Loucy (cell line): ENCODE results near the gene CTBP2.

Source experiments
- H2AFZ ChIP-seq: fragments of 200-600 bp; sonication (generic); 2 replicates; pipeline ENCODE4 v1.6.0; 2016; ENCODE audit warnings: antibody characterized with exemption, mild to moderate bottlenecking, low read length, moderate library complexity
- H3F3A ChIP-seq: fragments of 200-600 bp; 2 replicates; pipeline ENCODE4 v1.6.0; 2016; ENCODE audit warnings: antibody characterized with exemption, low read depth, mild to moderate bottlenecking
- H3K27me3 ChIP-seq: fragments of 200-600 bp; sonication (generic); 2 replicates; pipeline ENCODE4 v1.6.1; 2014; ENCODE audit warnings: low read length, mild to moderate bottlenecking; ENCODE audit not compliant: insufficient read depth, poor library complexity, severe bottlenecking
- H3K36me3 ChIP-seq: fragments of 200-600 bp; sonication (generic); 2 replicates; pipeline ENCODE4 v1.6.1; 2016; ENCODE audit warnings: low read length; ENCODE audit not compliant: insufficient read depth
- H3K4me1 ChIP-seq: fragments of 200-600 bp; sonication (generic); 2 replicates; pipeline ENCODE4 v1.5.1; 2014; ENCODE audit warnings: low read length, mild to moderate bottlenecking; ENCODE audit not compliant: insufficient read depth, poor library complexity, severe bottlenecking
- H3K4me2 ChIP-seq: fragments of 200-600 bp; sonication (generic); 2 replicates; pipeline ENCODE4 v1.6.0; 2014; ENCODE audit warnings: antibody characterized with exemption, low read length, low read depth, mild to moderate bottlenecking; ENCODE audit not compliant: poor library complexity, severe bottlenecking
- H3K4me3 ChIP-seq: fragments of 200-600 bp; sonication (generic); 2 replicates; pipeline ENCODE4 v1.5.1; 2014; ENCODE audit warnings: low read length, mild to moderate bottlenecking, mixed read lengths; ENCODE audit not compliant: poor library complexity, severe bottlenecking
- H3K79me2 ChIP-seq: fragments of 200-600 bp; sonication (generic); 2 replicates; pipeline ENCODE4 v1.6.1; 2014; ENCODE audit warnings: low read length; ENCODE audit not compliant: insufficient read depth
- H3K9ac ChIP-seq: fragments of 200-600 bp; sonication (generic); 2 replicates; pipeline ENCODE4 v1.6.0; 2014; ENCODE audit warnings: mild to moderate bottlenecking, low read depth, low read length, moderate library complexity; ENCODE audit not compliant: poor library complexity, severe bottlenecking
- H3K9me2 ChIP-seq: fragments of 200-600 bp; sonication (generic); replicated peaks from 2 replicates; pipeline ENCODE4 v1.6.1; 2016; ENCODE audit warnings: low read depth, low read length, mixed read lengths
- H3K9me3 ChIP-seq: fragments of 200-600 bp; sonication (generic); 2 replicates; pipeline ENCODE4 v1.6.1; 2014; ENCODE audit warnings: mild to moderate bottlenecking, antibody characterized with exemption, low read length, low read depth; ENCODE audit not compliant: insufficient read depth
- H4K20me1 ChIP-seq: fragments of 200-600 bp; sonication (generic); 2 replicates; pipeline ENCODE4 v1.6.0; 2014; ENCODE audit warnings: antibody characterized with exemption, low read length, mild to moderate bottlenecking; ENCODE audit not compliant: insufficient read depth, poor library complexity, severe bottlenecking
- EZH2phosphoT487 ChIP-seq: fragments of 200-600 bp; IDR thresholded peaks from 2 replicates; pipeline ENCODE4 v1.6.1; 2018; ENCODE audit warnings: antibody characterized with exemption, mild to moderate bottlenecking, moderate library complexity, borderline replicate concordance
- TF ChIP-seq, protein P1 (sequence below): fragments of 200-600 bp; sonication (generic); conservative IDR thresholded peaks from 2 replicates; pipeline ENCODE4 v1.5.1; 2014; ENCODE audit warnings: mild to moderate bottlenecking, antibody characterized with exemption, low read length

CTBP2 gene

DNA sequence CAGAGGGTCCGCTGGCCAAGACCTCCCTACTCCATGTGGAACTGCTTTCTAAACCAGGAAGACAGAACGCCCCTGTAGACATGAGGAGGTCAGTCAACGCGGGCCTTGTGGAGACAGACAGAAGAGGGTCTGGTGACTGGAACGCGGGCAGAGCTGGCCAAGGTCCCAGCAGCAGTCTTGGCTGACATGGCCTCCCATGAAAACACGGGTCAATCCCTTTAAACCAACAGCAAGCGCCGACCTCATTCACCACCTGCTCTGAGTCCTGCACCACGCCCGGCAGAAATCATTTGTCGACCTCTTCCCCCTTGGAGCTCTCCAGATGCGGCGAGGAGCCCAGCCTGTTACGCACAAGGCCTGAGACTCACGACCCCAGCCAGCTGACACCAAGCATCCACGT is 140.0 kb downstream of the CTBP2 start:
- Histone ChIP-seq H4K20me1 (no peaks in the 10 kb centered on the region), H3K9me2 (no peaks in the 10 kb centered on the region), H3K4me1 (no peaks in the 10 kb centered on the region), H3K27me3 (no peaks in the 10 kb centered on the region), H3K4me3 (no peak overlapping the region), H3F3A (no peaks in the 10 kb centered on the region), H3K9me3 (no peaks in the 10 kb centered on the region), H3K79me2 (no peaks in the 10 kb centered on the region), H2AFZ (no peak overlapping the region), H3K9ac (no peak overlapping the region), H3K36me3 (no peaks in the 10 kb centered on the region), H3K4me2 (no peak overlapping the region)
- TF ChIP-seq, protein P1, sequence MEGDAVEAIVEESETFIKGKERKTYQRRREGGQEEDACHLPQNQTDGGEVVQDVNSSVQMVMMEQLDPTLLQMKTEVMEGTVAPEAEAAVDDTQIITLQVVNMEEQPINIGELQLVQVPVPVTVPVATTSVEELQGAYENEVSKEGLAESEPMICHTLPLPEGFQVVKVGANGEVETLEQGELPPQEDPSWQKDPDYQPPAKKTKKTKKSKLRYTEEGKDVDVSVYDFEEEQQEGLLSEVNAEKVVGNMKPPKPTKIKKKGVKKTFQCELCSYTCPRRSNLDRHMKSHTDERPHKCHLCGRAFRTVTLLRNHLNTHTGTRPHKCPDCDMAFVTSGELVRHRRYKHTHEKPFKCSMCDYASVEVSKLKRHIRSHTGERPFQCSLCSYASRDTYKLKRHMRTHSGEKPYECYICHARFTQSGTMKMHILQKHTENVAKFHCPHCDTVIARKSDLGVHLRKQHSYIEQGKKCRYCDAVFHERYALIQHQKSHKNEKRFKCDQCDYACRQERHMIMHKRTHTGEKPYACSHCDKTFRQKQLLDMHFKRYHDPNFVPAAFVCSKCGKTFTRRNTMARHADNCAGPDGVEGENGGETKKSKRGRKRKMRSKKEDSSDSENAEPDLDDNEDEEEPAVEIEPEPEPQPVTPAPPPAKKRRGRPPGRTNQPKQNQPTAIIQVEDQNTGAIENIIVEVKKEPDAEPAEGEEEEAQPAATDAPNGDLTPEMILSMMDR, result no peak
- no peak for TF ChIP-seq EZH2phosphoT487

DNA sequence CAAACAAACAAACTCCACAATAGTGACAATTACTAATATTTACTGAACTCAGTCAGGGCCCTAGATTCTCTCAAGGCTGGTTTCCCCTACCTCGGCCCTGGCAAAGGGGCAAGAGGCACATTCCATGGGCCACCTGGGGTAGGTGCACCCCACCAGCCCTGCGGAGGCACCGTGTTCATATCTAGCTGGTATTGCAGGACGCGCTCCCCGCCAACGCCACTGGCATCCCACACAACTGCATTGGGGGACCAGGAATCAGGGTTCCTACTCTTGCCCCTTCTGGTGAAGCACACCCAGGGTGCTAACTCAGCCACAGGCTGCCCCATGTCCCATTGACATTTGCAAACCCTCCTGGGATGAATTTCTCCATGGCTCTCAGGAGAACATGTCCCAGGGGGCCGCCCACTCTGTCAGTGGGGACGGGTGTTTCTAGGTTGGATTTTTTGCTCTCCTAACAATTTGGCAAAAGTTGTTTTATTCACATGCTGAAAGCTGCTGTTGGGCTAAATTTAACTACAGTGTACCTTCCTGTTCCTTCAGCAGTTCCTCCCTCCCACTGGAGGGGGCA is 141.7 kb downstream of the CTBP2 start:
- Histone ChIP-seq H3K36me3 (no peaks in the 10 kb centered on the region), H3K27me3 (no peaks in the 10 kb centered on the region)

DNA sequence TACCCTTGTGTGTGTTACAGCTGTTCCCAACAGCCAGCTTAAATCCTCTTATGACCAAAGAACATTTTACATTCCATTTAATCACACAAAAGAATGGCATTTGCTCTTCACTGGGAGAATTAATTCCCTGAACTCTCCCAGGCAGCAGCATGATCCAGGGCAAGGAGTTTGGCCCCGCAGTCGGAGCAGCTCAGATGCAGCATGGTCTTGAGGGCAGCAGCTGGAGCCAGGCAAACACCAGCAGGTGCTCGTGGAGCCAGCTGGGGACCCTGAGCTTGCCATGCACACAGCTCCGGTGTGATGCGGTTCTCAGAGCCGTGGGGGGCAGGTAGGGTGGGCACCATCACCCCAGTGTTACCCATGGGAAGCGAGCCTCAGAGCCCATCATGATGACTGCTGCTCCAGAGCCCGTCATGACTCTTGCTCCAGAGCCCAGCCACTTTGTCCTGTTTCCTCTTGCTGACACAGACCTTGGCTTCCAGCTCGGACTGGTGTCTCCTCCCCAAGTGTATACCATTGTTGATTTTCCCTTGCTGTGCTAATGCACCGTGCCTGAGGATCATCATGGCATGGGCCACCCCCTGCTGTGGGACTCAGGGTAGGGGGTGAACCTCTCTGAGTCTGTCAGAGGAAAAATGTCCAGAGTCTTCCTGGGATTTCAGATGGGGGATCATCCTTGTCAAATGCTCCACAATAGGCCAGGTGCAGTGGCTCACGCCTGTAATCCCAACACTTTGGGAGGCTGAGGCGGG is 142.6 kb downstream of the CTBP2 start:
- no peaks in the 10 kb centered on the region for H3K36me3 ChIP-seq
- no peaks in the 10 kb centered on the region for H4K20me1 ChIP-seq
- no peak for TF ChIP-seq EZH2phosphoT487
- TF ChIP-seq, protein P1, result no peak

More for the DNA sequence above, 141.7 kb downstream of the CTBP2 start:
- no peak overlapping the region for H2AFZ ChIP-seq
- H3K4me3 ChIP-seq, result no peak overlapping the region
- TF ChIP-seq EZH2phosphoT487, result no peak
- TF ChIP-seq, protein P1, result no peak
- H3F3A ChIP-seq, result no peaks in the 10 kb centered on the region
- no peaks in the 10 kb centered on the region for H4K20me1 ChIP-seq
- no peaks in the 10 kb centered on the region for H3K4me1 ChIP-seq
- H3K9me3 ChIP-seq, result no peaks in the 10 kb centered on the region
- H3K9me2 ChIP-seq, result no peaks in the 10 kb centered on the region
- no peaks in the 10 kb centered on the region for H3K79me2 ChIP-seq
- H3K4me2 ChIP-seq, result no peak overlapping the region
- no peak overlapping the region for H3K9ac ChIP-seq

More for the DNA sequence above, 142.6 kb downstream of the CTBP2 start:
- H3K4me2 ChIP-seq, result no peak overlapping the region
- no peaks in the 10 kb centered on the region for H3K9me2 ChIP-seq
- no peak overlapping the region for H3K9ac ChIP-seq
- H3K79me2 ChIP-seq, result no peaks in the 10 kb centered on the region
- H3K4me1 ChIP-seq, result no peaks in the 10 kb centered on the region
- H3K27me3 ChIP-seq, result no peaks in the 10 kb centered on the region
- H2AFZ ChIP-seq, result no peak overlapping the region
- H3K9me3 ChIP-seq, result no peaks in the 10 kb centered on the region
- no peaks in the 10 kb centered on the region for H3F3A ChIP-seq
- no peak overlapping the region for H3K4me3 ChIP-seq
